Panc1 (cell line): ENCODE data around the gene BCKDHA. TPM values are rescaled to one million over a fixed set of nuclear protein-coding genes. Genes with fewer than 3 reads are reported as not detected.

Experiments used
- ATAC-seq: fragments of 200-7000 bp; cut with Tn5 transposase; 2 replicates; pipeline ENCODE4 v1.9.1; 2020; ENCODE audit warnings: mild to moderate bottlenecking, moderate library complexity
- BruUV-seq: library from RNA; stranded (reverse); fragments of 400-500 nt; replicated peaks from 2 replicates; lab custom pipeline; 2021; lab: Mats Ljungman, UMichigan
- CTCF ChIA-PET: fragments of 300-600 bp; sonication (Branson Sonifier 250); formaldehyde crosslinking; loops from one replicate; lab custom pipeline; 2022; ENCODE audit warnings: antibody characterized with exemption; lab: Charles Lee
- POLR2A ChIA-PET: fragments of 300-600 bp; sonication (Branson Sonifier 250); formaldehyde crosslinking; loops from one replicate; lab custom pipeline; 2022; ENCODE audit warnings: antibody characterized with exemption; lab: Charles Lee
- DNase-seq: peaks from one replicate; pipeline ENCODE4 v3.0.0-alpha.2; 2010; ENCODE audit warnings: low read depth, low spot score
- H3K27ac ChIP-seq: 2 replicates; pipeline ENCODE4 v1.5.1; 2011; ENCODE audit warnings: mild to moderate bottlenecking, low read length, inconsistent platforms
- H3K27me3 ChIP-seq: fragments of 200-500 bp; sonication (Bioruptor generic); 2 replicates; pipeline ENCODE4 v1.6.0; 2014; ENCODE audit warnings: low read length, inconsistent platforms; ENCODE audit not compliant: control insufficient read depth, insufficient read depth
- H3K36me3 ChIP-seq: fragments of 200-500 bp; sonication (Bioruptor generic); 2 replicates; pipeline ENCODE4 v1.5.1; 2014; ENCODE audit warnings: inconsistent platforms, mild to moderate bottlenecking, low read length, moderate library complexity; ENCODE audit not compliant: control insufficient read depth, insufficient read depth
- H3K4me1 ChIP-seq: 2 replicates; pipeline ENCODE4 v1.5.1; 2011; ENCODE audit warnings: inconsistent platforms, mild to moderate bottlenecking, low read length, moderate library complexity; ENCODE audit not compliant: control insufficient read depth, insufficient read depth
- H3K4me3 ChIP-seq, 2 experiments: 2 replicates each; pipeline ENCODE4 v1.5.1; 2011 to 2012; ENCODE audit warnings: low read depth in 2 of 2, low read length in 2 of 2, mild to moderate bottlenecking in 2 of 2, inconsistent platforms in 1 of 2, moderate library complexity in 1 of 2
- H3K9me3 ChIP-seq: fragments of 200-500 bp; sonication (Bioruptor generic); 2 replicates; pipeline ENCODE4 v1.5.1; 2014; ENCODE audit warnings: low read depth, mild to moderate bottlenecking, inconsistent platforms, low read length, moderate library complexity; ENCODE audit not compliant: control insufficient read depth, insufficient read depth
- CTCF ChIP-seq: fragments of 450-650 bp; IDR thresholded peaks from 2 replicates; pipeline ENCODE4 v1.5.1; 2017; ENCODE audit warnings: mild to moderate bottlenecking
- POLR2AphosphoS5 ChIP-seq: IDR thresholded peaks from 2 replicates; pipeline ENCODE4 v1.6.1; 2012; ENCODE audit warnings: mild to moderate bottlenecking, low read depth, low read length, moderate library complexity
- REST ChIP-seq, 2 experiments: IDR thresholded peaks; 2 replicates each; pipeline ENCODE4 v1.6.1; 2011 to 2012; ENCODE audit warnings: low read depth in 2 of 2, control low read depth in 1 of 2, low read length in 1 of 2, mild to moderate bottlenecking in 1 of 2, moderate library complexity in 1 of 2; ENCODE audit not compliant: insufficient read depth in 1 of 2
- SIN3A ChIP-seq: IDR thresholded peaks from 2 replicates; pipeline ENCODE4 v1.6.1; 2012; ENCODE audit warnings: low read depth, mild to moderate bottlenecking, low read length, moderate library complexity, borderline replicate concordance; ENCODE audit not compliant: insufficient read depth
- TCF7L2 ChIP-seq: IDR thresholded peaks from 2 replicates; pipeline ENCODE4 v1.6.1; 2011; ENCODE audit warnings: mild to moderate bottlenecking, low read depth, low read length, inconsistent platforms
- in situ Hi-C: cut with HindIII; loops from 2 replicates; pipeline ENCODE4 v1.10.0; 2016; ENCODE audit warnings: low sequenced_read_pairs, low pct_unique_long_range_greater_than_20kb
- intact Hi-C: fragments of 100-400 bp; cut with micrococcal nuclease; formaldehyde crosslinking; loops from one replicate; pipeline ENCODE4 v1.10.0; 2022; ENCODE audit not compliant: unreplicated experiment
- total RNA-seq: library from RNA; stranded (reverse); gene quantifications from one replicate; pipeline ENCODE4 v1.2.1, GENCODE V29; 2021; ENCODE audit not compliant: unreplicated experiment

BCKDHA gene
- total RNA-seq, 1 experiment from 2014 or later = 11.2 TPM

GRCh38 chr19:41413947-41414346, 16.3 kb downstream of the BCKDHA start:
- CTCF ChIA-PET = no interaction called here
- intact Hi-C loops = no loop called here
- no peaks in the 10 kb centered on the region for H3K9me3 ChIP-seq
- H3K27ac ChIP-seq = no peak overlapping the region
- DNase-seq (no peak), ATAC-seq (no peak)
- POLR2A ChIA-PET = no interaction called here
- no peak overlapping the region for H3K4me3 ChIP-seq
- TF ChIP-seq TCF7L2 = no peak
- no peak for TF ChIP-seq POLR2AphosphoS5
- TF ChIP-seq CTCF = no peak
- no peak for TF ChIP-seq SIN3A
- no peak for TF ChIP-seq REST (IDR thresholded peaks at IDR 0.05; ENCODE audit: insufficient read depth in 1 of 2, low read depth in 2 of 2, low read length in 1 of 2)
- in situ Hi-C loops = no loop called here
- no TSS peak for BruUV-seq
- no peaks in the 10 kb centered on the region for H3K27me3 ChIP-seq
- no peaks in the 10 kb centered on the region for H3K4me1 ChIP-seq
- H3K36me3 ChIP-seq = no peaks in the 10 kb centered on the region

GRCh38 chr19:41414461-41414860, 16.8 kb downstream of the BCKDHA start:
- Histone ChIP-seq H3K4me1 (no peaks in the 10 kb centered on the region), H3K27ac (no peak overlapping the region), H3K36me3 (no peaks in the 10 kb centered on the region), H3K9me3 (no peaks in the 10 kb centered on the region), H3K4me3 (no peak overlapping the region), H3K27me3 (no peaks in the 10 kb centered on the region)
- DNase-seq = no peak
- TF ChIP-seq SIN3A = no peak
- TF ChIP-seq TCF7L2 = no peak
- no peak for TF ChIP-seq POLR2AphosphoS5
- TF ChIP-seq REST (IDR thresholded peaks at IDR 0.05; ENCODE audit: insufficient read depth in 1 of 2, low read depth in 2 of 2, low read length in 1 of 2) = no peak
- no peak for TF ChIP-seq CTCF
- no peak for ATAC-seq
- BruUV-seq = no TSS peak
- ChIA-PET POLR2A (no interaction called here), CTCF (no interaction called here)
- in situ Hi-C loops = no loop called here
- intact Hi-C loops = no loop called here
